Skeletal muscle satellite cell (primary cell): ENCODE data around the gene DHCR7.

Source experiments
- H3K27me3 ChIP-seq: 2 replicates; pipeline ENCODE4 v1.7.0; 2013; ENCODE audit warnings: low read length; ENCODE audit not compliant: control insufficient read depth, insufficient read depth
- H3K36me3 ChIP-seq: 2 replicates; pipeline ENCODE4 v1.7.0; 2013; ENCODE audit warnings: mild to moderate bottlenecking, control low read depth, low read length; ENCODE audit not compliant: insufficient read depth
- H3K4me1 ChIP-seq: 2 replicates; pipeline ENCODE4 v1.7.0; 2013; ENCODE audit warnings: low read length; ENCODE audit not compliant: control insufficient read depth, insufficient read depth
- H3K4me2 ChIP-seq: 2 replicates; pipeline ENCODE4 v1.7.0; 2013; ENCODE audit warnings: mild to moderate bottlenecking, low read length
- H3K4me3 ChIP-seq: 2 replicates; pipeline ENCODE4 v1.7.0; 2013; ENCODE audit warnings: low read length
- H3K9ac ChIP-seq: 2 replicates; pipeline ENCODE4 v1.7.0; 2013; ENCODE audit warnings: mild to moderate bottlenecking, low read depth, low read length, moderate library complexity
- H3K9me3 ChIP-seq: replicated peaks from 2 replicates; pipeline ENCODE4 v1.7.0; 2013; ENCODE audit warnings: mild to moderate bottlenecking, control low read depth, low read length

Gene DHCR7

DNA sequence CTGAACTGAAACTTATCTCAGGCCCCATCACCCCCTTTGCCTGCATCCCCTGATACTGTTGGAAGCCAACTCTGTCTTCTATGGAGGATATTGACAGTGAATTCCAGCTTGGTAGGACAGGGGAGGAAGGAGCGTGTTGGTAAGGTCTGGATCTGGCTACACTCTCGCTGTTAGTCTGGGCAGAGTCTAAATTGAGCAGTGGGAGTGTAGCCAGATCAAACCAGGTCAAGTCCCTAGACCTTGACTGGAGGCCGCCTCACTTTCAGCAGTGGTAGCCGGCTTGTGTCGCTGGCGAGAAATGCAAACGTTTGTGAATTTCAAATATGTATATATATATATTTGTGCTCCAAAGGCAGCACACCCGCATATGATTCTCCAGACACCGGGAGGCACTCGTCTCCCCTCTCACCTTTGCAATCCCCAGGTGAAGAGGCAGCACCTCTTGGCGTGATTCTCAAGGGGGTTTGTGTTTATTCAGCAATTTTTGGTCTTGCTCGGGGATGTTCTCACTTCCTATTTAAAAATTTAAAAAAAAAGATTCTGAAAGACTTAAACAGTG is 26.7 kb downstream of the DHCR7 start:
- no peak overlapping the region for H3K4me2 ChIP-seq
- peaks cover 6% of the 10 kb centered on the region for H3K4me1 ChIP-seq
- H3K27me3 ChIP-seq: peaks cover 9% of the 10 kb centered on the region
- H3K9ac ChIP-seq: no peak overlapping the region
- no peaks in the 10 kb centered on the region for H3K36me3 ChIP-seq
- no peak overlapping the region for H3K4me3 ChIP-seq
- no peaks in the 10 kb centered on the region for H3K9me3 ChIP-seq

DNA sequence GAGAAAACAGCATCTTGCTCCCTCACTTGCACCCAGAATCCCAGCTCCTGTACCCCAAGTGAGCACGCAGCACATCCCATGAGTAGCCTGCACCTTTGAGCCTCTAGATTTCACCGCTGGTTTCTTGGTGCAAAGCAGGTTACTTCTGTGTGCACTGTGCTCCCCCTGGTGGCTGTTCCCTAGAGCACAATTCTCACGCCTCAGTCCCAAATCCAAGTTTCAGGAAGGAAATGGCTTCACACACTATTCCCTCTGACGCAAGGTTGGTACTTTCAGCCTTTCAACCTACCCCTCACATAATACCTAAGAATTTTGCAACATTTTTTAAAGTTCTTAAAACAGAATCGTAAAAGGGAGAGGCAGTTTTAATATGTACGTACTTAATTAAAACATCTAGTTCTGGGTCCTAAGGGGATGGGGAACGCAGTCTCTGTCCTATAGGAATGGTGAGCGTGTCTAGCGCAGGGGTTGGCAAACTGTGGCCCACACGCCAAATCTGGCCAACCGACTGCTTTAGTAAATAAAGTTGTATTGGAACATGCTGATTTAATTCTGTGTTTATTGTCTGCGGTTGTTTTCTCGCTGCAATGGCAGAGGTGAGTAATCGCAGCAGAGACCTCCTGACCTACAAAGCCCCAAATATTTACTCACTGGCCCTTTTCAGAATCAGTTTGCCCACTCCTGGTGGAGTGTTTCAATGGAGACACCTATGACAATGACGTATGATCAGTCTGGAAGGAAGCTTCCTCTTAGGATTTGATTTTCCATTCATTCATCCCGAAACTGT is 27.5 kb downstream of the DHCR7 start:
- Histone ChIP-seq H3K4me1 (peaks cover 6% of the 10 kb centered on the region), H3K9me3 (no peaks in the 10 kb centered on the region), H3K4me2 (no peak overlapping the region), H3K27me3 (peaks cover 13% of the 10 kb centered on the region), H3K9ac (no peak overlapping the region), H3K36me3 (no peaks in the 10 kb centered on the region), H3K4me3 (no peak overlapping the region)

GRCh38 chr11:71418643-71419042 is 29.6 kb downstream of the DHCR7 start:
- peaks cover 14% of the 10 kb centered on the region for H3K27me3 ChIP-seq
- no peaks in the 10 kb centered on the region for H3K9me3 ChIP-seq
- H3K4me1 ChIP-seq: peaks cover 6% of the 10 kb centered on the region
- no peaks in the 10 kb centered on the region for H3K36me3 ChIP-seq
- no peak overlapping the region for H3K4me3 ChIP-seq
- H3K4me2 ChIP-seq: no peak overlapping the region
- no peak overlapping the region for H3K9ac ChIP-seq

DNA sequence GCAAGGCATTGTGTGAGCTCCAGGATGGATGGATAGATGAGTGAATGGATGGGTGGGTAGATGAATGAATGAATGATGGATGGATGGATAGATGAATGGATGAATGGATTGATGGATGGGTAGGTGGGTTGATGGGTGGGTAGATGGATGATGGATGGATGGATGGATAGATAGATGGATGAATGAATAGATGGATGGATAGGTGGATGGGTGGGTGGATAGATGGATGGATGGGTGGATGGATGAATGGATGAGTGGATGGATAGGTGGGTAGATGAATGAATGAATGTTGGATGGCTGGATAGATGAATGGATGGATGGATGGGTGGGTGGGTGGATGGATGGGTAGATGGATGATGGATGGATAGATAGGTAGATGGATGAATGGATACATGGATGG is 33.5 kb downstream of the DHCR7 start:
- no peaks in the 10 kb centered on the region for H3K36me3 ChIP-seq
- no peak overlapping the region for H3K4me3 ChIP-seq
- peaks cover 6% of the 10 kb centered on the region for H3K4me1 ChIP-seq
- no peak overlapping the region for H3K4me2 ChIP-seq
- peaks cover 18% of the 10 kb centered on the region for H3K27me3 ChIP-seq
- H3K9me3 ChIP-seq: no peaks in the 10 kb centered on the region
- no peak overlapping the region for H3K9ac ChIP-seq

- peaks cover 30% of the 10 kb centered on the region for H3K27me3 ChIP-seq
- no peak overlapping the region for H3K4me2 ChIP-seq
- H3K9me3 ChIP-seq: no peaks in the 10 kb centered on the region
- no peak overlapping the region for H3K4me3 ChIP-seq
- H3K36me3 ChIP-seq: no peaks in the 10 kb centered on the region
- H3K9ac ChIP-seq: no peak overlapping the region
- H3K4me1 ChIP-seq: no peaks in the 10 kb centered on the region
Observed at GRCh38 chr11:71410363-71410966, 37.7 kb downstream of the DHCR7 start.

DNA sequence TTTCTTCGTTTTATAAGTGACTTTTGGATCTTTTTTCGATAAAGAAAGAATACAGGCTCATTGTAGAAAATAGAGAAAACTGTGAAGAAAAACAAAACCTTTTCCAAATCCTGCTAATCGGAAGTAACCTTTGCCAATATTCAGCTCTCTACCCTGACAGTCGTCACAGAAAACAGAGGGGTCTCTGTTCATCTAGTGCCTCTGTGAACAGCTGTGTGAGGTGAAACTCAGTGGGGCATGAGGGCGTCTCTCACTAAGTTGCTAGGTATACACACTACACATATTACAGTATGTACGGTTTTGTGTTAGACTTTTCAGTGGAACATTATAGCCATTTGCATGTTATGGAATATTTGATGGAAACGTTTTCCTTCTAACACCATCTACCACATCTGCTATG is 39.4 kb downstream of the DHCR7 start:
- Histone ChIP-seq H3K4me3 (no peak overlapping the region), H3K4me2 (no peak overlapping the region), H3K36me3 (no peaks in the 10 kb centered on the region), H3K9me3 (no peaks in the 10 kb centered on the region), H3K27me3 (peaks cover 43% of the 10 kb centered on the region), H3K9ac (no peak overlapping the region), H3K4me1 (no peaks in the 10 kb centered on the region)

GRCh38 chr11:71407356-71407755 is 40.8 kb downstream of the DHCR7 start:
- H3K9ac ChIP-seq: no peak overlapping the region
- H3K4me2 ChIP-seq: no peak overlapping the region
- peaks cover 43% of the 10 kb centered on the region for H3K27me3 ChIP-seq
- no peaks in the 10 kb centered on the region for H3K9me3 ChIP-seq
- no peak overlapping the region for H3K4me3 ChIP-seq
- no peaks in the 10 kb centered on the region for H3K4me1 ChIP-seq
- no peaks in the 10 kb centered on the region for H3K36me3 ChIP-seq

DNA sequence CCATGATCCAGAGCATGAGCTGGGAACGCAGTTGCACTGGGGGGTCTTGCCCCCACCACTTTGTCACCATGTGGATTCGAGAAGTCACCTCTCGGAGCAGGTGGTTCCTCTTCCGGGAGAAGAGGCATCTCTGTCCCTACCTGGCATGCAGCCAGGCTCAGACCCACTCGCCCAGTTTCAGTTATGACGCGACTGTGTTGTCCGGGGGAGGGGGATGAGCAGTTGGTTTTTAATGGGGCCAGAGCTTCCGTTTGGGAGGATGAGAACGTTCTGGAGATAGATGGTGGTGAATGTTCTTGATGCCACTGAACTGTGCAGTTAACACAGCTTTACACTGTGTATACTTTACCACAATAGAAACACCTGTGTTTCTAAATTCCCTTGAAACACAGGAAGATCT is 41.5 kb downstream of the DHCR7 start:
- H3K4me1 ChIP-seq: no peaks in the 10 kb centered on the region
- H3K9ac ChIP-seq: no peak overlapping the region
- H3K4me3 ChIP-seq: no peak overlapping the region
- peaks cover 44% of the 10 kb centered on the region for H3K27me3 ChIP-seq
- H3K36me3 ChIP-seq: no peaks in the 10 kb centered on the region
- no peak overlapping the region for H3K4me2 ChIP-seq
- H3K9me3 ChIP-seq: no peaks in the 10 kb centered on the region

- Histone ChIP-seq H3K4me2 (no peak overlapping the region), H3K9ac (no peak overlapping the region), H3K4me1 (no peaks in the 10 kb centered on the region), H3K36me3 (no peaks in the 10 kb centered on the region), H3K4me3 (no peak overlapping the region), H3K27me3 (peaks cover 44% of the 10 kb centered on the region), H3K9me3 (no peaks in the 10 kb centered on the region)
Observed at GRCh38 chr11:71404209-71404608, 44.0 kb downstream of the DHCR7 start.

DNA sequence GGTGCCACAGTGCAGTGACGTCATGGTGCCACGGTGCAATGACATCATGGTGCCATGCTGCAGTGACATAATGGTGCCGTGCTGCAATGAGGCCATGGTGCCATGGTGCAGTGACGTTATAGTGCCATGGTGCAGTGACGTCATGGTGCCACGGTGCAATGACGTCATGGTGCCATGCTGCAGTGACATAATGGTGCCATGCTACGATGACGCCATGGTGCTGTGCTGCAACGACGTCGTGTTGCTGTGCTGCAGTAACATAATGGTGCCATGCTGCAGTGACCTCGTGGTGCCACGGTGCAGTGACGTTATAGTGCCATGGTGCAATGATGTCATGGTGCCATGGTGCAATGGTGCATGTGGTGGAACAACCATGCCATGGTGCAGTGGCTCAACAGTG is 45.3 kb downstream of the DHCR7 start:
- Histone ChIP-seq H3K9ac (no peak overlapping the region), H3K36me3 (no peaks in the 10 kb centered on the region), H3K4me3 (no peak overlapping the region), H3K9me3 (no peaks in the 10 kb centered on the region), H3K4me1 (no peaks in the 10 kb centered on the region), H3K4me2 (no peak overlapping the region), H3K27me3 (peaks cover 39% of the 10 kb centered on the region)

DNA sequence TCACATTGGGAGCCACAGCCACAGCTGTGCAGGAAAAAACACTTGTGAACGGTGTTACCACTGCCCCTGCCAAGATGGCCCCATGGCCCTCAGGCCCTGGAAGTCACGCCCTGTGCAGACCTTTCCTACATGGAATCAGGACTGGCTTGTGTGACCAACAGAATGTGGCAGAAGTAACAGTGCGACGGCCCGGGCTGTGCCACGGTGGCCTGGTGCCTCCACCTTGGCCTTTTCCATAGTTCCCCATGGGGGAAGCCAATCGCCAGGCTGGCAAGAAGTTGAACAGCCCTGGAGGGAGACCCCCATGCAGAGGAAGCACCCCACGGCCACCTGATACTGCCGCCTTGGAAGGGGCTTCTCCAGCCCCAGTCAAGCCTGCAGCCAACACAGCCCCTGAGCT is 48.0 kb downstream of the DHCR7 start:
- H3K36me3 ChIP-seq: no peaks in the 10 kb centered on the region
- peaks cover 32% of the 10 kb centered on the region for H3K27me3 ChIP-seq
- H3K9ac ChIP-seq: no peak overlapping the region
- H3K9me3 ChIP-seq: no peaks in the 10 kb centered on the region
- H3K4me2 ChIP-seq: no peak overlapping the region
- H3K4me1 ChIP-seq: no peaks in the 10 kb centered on the region
- no peak overlapping the region for H3K4me3 ChIP-seq

GRCh38 chr11:71399341-71399740 is 48.9 kb downstream of the DHCR7 start:
- no peaks in the 10 kb centered on the region for H3K9me3 ChIP-seq
- no peak overlapping the region for H3K4me3 ChIP-seq
- H3K27me3 ChIP-seq: peaks cover 26% of the 10 kb centered on the region
- H3K4me2 ChIP-seq: no peak overlapping the region
- H3K4me1 ChIP-seq: no peaks in the 10 kb centered on the region
- no peak overlapping the region for H3K9ac ChIP-seq
- H3K36me3 ChIP-seq: no peaks in the 10 kb centered on the region
